ENCODE measurements around the gene SRPK3. TPM values are rescaled to one million over a fixed set of nuclear protein-coding genes. Genes with fewer than 3 reads are reported as not detected.
A peak's percentile ranks its signal among the peaks of the same experiment; 100 is the strongest.

Gene SRPK3
- total and polyA plus RNA-seq, 11 donors = 8.8 to 49.7 (median 38.9) TPM

- DNase-seq (peak in 2 of 5 donors; percentile 19 to 20), ATAC-seq (no peak)
- TF ChIP-seq CTCF (IDR thresholded peaks at IDR 0.05) = no peak
- no peak for TF ChIP-seq POLR2A (IDR thresholded peaks at IDR 0.05)
- intact Hi-C loops (cut with DNase I) = no loop called here
- 91 to 96% (median 93%) methylated on average over 21 to 37 of the region's 37 CpGs for WGBS, 4 donors
- Histone ChIP-seq H3K27me3 (peaks cover 0 to 8% (median 0%) of the 10 kb centered on the region in 9 donors), H3K4me1 (no peaks in the 10 kb centered on the region), H3K4me3 (no peak overlapping the region), H3K27ac (no peak overlapping the region), H3K36me3 (no peaks in the 10 kb centered on the region), H3K9me3 (no peaks in the 10 kb centered on the region)
Observed at GRCh38 chrX:153774576-153775292, 6.1 kb upstream of the SRPK3 start.

- Histone ChIP-seq H3K4me1 (peaks cover 0 to 6% (median under 1%) of the 10 kb centered on the region in 12 donors), H3K4me3 (no peak overlapping the region), H3K27me3 (peaks cover 0 to 14% (median 0%) of the 10 kb centered on the region in 9 donors), H3K27ac (no peak overlapping the region), H3K36me3 (no peaks in the 10 kb centered on the region), H3K9me3 (no peaks in the 10 kb centered on the region)
- 87 to 95% (median 93%) methylated on average over 21 to 42 of the region's 42 CpGs for WGBS, 4 donors
- TF ChIP-seq CTCF (IDR thresholded peaks at IDR 0.05) (no peak), POLR2A (IDR thresholded peaks at IDR 0.05) (no peak)
- intact Hi-C loops (cut with DNase I) = no loop called here
- peak in 4 of 5 donors; percentile 3 to 20 (median 14) for DNase-seq
- ATAC-seq = no peak
Observed at GRCh38 chrX:153775293-153776119, 5.3 kb upstream of the SRPK3 start.

- intact Hi-C loops (cut with DNase I) = no loop called here
- H3K9me3 ChIP-seq = no peaks in the 10 kb centered on the region
- no peak for TF ChIP-seq CTCF (IDR thresholded peaks at IDR 0.05)
- no peak for TF ChIP-seq POLR2A (IDR thresholded peaks at IDR 0.05)
- H3K36me3 ChIP-seq = no peaks in the 10 kb centered on the region
- 81 to 100% (median 94%) methylated on average over 1 to 16 of the region's 20 CpGs for WGBS, 4 donors
- H3K4me1 ChIP-seq = peaks cover 0 to 11% (median 2%) of the 10 kb centered on the region in 12 donors
- H3K4me3 ChIP-seq = no peak overlapping the region
- no peak for ATAC-seq
- peak in 1 of 5 donors; percentile 22 for DNase-seq
- H3K27ac ChIP-seq = no peak overlapping the region
- peaks cover 0 to 18% (median 0%) of the 10 kb centered on the region in 9 donors for H3K27me3 ChIP-seq
Observed at GRCh38 chrX:153776120-153776599, 4.7 kb upstream of the SRPK3 start.

DNA sequence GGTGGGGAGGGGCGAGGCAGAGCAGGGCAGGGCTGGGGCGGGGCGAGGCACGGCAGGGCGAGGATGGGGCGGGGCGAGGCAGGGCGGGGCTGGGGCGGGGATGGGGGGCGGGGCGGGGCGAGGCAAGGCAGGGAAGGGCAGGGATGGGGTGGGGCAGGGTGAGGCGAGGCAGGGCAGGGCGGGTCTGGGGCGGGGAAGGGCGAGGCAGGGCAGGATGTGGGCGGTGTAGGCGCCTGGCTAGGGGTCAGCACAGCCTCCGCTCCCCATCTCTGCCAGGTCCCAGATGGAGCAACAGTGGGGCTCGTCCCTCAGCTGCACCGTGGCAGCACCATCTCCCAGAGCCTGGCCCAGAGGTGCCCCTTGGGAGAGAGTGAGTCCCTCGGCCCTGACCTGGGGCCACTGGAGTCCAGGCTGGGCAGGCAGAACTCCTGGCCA lies 4.2 kb upstream of the SRPK3 start:
- Histone ChIP-seq H3K27ac (no peak overlapping the region), H3K4me3 (no peak overlapping the region), H3K36me3 (no peaks in the 10 kb centered on the region), H3K27me3 (peaks cover 0 to 18% (median 0%) of the 10 kb centered on the region in 9 donors), H3K9me3 (no peaks in the 10 kb centered on the region), H3K4me1 (peaks cover 0 to 13% (median 2%) of the 10 kb centered on the region in 12 donors)
- no peak for TF ChIP-seq CTCF (IDR thresholded peaks at IDR 0.05)
- no peak for TF ChIP-seq POLR2A (IDR thresholded peaks at IDR 0.05)
- intact Hi-C loops (cut with DNase I) = no loop called here
- ATAC-seq (no peak), DNase-seq (peak in 1 of 5 donors; percentile 7)
- WGBS, 4 donors = 75 to 86% (median 82%) methylated on average over 4 to 16 of the region's 22 CpGs
